ENCODE results near the gene HDGFL1.

The HDGFL1 gene

GRCh38 chr6:22593895-22594294, 24.5 kb downstream of the HDGFL1 start:
- DNase-seq: no peak

DNA sequence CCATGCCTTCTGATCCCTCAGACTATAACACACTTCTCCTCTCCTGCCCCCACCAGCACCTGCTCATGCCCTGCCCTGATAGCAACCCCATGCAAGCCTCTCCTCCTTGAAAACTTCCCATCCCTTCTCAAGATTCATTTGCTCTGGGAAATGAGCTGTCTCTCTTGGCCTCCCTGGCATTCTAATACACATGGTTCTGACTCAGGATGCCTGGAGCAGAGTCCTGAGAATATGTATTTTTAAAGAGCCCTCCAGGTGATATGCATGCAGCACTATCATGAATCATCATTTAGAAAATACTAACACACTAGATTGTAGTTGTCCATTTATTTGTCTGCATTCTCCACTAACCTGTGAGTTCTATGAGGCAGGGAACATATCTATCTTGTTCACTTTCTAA, 26.6 kb downstream of the HDGFL1 start:
- no peak for DNase-seq

DNA sequence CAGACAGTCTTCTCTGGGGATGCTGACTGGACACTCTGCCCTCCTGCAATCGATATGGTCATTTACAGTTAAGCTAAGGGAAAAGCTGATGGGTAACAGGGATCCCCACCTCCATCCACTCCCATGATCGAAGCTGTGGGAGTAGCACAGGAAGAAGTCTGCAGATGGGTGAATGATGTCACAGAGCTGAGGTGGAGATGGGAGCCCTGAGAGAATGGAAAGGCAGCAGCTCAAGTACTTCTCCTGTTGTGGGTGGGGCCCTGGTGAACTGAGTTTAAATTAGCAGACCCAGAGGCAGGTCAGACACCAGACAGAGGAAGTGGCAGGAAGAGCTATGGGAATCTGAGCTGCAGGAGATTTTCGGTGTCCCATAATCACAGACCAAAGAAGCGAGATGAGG, 29.0 kb downstream of the HDGFL1 start:
- DNase-seq: no peak

GRCh38 chr6:22600059-22600458, 30.7 kb downstream of the HDGFL1 start:
- no peak for DNase-seq

DNA sequence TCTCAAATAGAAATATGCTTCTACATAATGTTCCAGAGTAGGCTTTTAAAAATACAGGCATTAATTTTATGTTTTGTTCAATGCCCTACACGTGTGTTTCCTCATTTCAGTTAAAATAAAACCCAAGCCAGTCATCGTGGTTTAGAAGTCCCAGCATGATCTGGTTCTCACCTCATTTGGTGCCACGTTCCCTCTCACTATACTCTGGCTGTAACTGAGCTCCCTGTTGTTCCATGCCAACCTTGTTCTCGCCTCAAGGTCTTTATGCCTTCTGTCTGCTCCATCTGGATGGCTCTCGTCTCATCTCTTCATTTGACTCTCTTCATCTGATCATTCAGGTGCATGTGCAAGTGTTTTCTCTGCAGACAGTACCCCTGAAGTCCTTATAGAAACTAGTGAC, 32.6 kb downstream of the HDGFL1 start:
- DNase-seq: no peak

DNA sequence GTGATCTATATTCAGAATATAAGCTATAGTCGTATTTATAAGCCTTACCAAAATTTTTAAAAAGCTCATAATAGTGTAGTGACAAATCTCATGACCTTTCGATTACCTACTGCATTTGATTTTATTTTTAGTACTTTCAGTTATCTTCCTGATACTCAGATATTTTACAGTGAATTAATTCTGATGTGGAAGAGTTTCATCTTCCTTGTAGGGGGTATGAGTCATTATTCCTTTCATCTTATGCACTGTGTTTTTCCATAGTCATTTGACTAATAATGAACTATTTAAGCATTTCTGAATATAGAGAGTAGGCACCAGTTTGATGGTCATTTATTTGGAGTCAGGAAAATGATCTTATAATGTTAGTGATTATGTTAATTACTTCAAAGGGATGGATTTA, 36.4 kb downstream of the HDGFL1 start:
- no peak for DNase-seq

GRCh38 chr6:22610127-22610526, 40.8 kb downstream of the HDGFL1 start:
- DNase-seq: no peak

DNA sequence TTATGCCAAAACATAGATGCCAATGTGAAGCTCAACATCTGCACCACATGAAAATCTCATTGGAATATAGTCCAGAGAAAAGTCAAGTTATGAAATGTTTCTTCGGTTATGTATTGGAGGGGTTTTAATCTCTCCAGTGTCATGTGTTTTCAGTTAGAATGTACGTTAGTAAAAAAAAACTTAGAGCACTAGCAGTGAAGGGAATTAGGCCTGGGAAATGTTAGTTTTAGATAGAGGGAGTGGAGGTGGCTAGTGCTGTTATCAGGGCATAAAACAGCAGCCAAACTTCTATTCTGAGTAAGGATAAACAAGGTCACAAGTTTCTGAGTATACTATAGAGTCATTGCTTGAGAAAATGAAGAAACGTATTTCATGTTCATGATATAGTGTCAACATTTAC, 42.9 kb downstream of the HDGFL1 start:
- no peak for DNase-seq

GRCh38 chr6:22613051-22613450, 43.7 kb downstream of the HDGFL1 start:
- no peak for DNase-seq

GRCh38 chr6:22613695-22614094, 44.3 kb downstream of the HDGFL1 start:
- no peak for DNase-seq

DNA sequence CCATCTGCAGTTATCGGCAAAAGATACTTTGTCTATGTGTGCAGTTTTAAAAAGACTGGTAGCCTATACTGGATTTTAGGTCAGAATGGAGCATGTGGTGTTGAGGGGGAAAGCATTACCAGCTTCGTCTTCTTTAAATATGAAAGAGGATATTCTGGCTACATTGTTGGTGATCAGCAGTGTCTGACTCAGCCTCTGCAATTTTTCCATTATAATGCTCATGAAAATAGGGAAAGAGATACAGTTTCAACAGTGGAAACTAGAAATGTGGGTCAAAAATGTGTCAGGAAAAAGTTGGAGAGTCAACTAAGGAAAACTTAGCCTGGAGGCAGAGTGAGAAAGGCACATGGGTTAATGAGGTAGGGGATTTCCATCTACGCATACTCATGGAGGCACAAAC, 45.2 kb downstream of the HDGFL1 start:
- DNase-seq: no peak

GRCh38 chr6:22621028-22621427, 51.7 kb downstream of the HDGFL1 start:
- DNase-seq: no peak
